GM18526 (cell line): ENCODE data around the gene PHACTR1.

Experiments
- POLR2A ChIP-seq: IDR thresholded peaks from 3 replicates; pipeline ENCODE4 v1.6.1; 2011; ENCODE audit not compliant: insufficient read length; ENCODE audit errors: extremely low read depth

The PHACTR1 gene

DNA sequence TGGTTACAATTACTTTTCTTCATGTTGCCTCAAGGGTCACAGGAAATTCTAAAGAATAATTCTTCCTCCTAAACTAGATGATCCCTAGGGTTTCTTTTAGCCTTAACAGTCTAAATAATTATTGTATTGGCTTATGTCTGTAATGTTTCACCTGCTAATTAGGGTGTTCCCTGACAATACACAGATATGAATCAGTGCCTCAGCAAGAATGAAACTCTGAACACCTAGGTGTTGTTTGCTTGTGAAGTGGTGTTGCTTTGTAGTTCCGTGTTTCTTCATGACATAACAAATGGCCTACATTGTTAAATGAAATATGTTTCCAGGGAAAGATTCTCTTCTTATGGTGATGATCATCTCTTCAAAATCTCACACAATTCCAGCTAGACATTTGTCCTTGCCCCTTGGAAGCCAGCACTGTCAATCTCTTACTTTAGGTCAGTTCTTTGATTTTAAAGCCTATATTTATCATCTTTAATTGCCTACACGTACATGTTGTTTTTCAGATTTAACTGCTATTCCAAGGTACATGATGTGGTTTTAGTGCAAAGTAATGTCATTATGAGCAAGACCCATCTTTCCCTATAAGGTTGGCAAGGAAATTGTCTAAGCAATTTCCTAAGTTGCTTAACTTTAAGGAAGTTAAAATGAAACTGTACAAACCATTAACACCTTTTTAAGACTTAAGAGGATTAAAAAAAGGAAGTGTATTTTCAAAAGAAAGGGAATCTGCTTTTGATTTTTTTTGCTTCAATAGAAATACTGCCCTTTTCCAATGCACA is 499.9 kb downstream of the PHACTR1 start:
- no peak for TF ChIP-seq POLR2A

GRCh38 chr6:13217206-13217905 is 500.8 kb downstream of the PHACTR1 start:
- no peak for TF ChIP-seq POLR2A

DNA sequence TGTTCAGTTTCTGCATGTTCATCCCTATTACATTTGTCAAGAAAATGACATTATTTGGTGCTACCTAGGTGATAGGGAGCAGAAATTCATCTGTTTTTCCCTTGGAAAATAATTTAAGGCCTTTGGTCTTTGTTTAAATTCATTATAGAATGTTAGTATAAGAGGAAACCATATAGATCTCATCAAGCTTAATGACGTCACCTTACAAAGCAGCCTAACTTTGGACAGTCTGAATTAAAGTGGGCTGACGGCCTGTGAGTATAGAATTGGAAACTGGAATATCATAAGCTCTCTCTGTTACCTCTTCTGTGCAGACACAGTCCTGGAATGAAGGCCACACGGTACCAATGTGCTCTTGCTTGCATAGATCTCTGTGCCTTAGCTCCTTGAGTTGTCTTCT is 503.7 kb downstream of the PHACTR1 start:
- TF ChIP-seq POLR2A: no peak

- no peak for TF ChIP-seq POLR2A
Measured at GRCh38 chr6:13222048-13222447, 505.5 kb downstream of the PHACTR1 start.

- TF ChIP-seq POLR2A: no peak
Measured at GRCh38 chr6:13226071-13226470, 509.5 kb downstream of the PHACTR1 start.

- no peak for TF ChIP-seq POLR2A
Measured at GRCh38 chr6:13228264-13229204, 512.0 kb downstream of the PHACTR1 start.

DNA sequence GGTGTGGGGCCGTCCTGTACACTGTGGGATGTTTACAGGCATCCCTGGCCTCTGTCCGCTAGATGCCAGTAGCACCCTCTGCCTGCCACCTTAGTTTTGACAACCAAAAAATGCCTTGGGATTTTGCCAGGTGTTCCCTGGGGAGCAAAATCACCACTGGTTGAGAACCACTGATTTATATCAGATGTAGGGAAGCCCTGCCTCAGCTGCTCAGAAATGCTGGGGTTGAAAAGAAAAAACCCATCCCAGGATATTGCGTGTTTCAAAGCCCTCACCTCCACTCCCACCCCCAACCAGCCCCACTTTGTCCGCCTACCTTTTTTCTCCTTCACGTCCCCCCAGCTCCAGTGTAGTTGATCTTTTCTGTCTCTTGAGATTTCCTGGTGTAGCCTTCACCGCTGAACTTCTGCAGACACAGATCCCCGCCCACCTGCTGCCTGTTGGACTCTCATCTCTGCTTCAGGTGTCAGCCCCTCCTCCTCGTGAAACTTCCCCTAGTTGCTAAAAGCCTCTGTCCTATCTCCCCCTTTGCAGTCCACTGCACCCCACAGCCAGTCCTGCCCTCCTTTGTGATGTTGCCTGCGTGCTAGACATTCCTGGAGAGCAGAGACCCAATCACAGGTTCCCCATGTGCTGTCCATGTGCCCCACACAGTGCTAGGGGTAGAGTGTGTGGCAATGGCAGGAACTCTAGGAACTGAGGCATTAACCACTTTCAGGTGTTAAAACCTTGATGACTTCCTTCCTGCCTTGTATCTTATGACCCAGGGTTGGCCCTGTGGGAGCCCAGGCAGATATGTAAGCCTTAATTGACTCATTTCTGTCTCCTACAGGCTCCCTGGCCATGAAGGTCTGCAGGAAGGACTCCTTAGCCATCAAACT is 512.9 kb downstream of the PHACTR1 start:
- no peak for TF ChIP-seq POLR2A

DNA sequence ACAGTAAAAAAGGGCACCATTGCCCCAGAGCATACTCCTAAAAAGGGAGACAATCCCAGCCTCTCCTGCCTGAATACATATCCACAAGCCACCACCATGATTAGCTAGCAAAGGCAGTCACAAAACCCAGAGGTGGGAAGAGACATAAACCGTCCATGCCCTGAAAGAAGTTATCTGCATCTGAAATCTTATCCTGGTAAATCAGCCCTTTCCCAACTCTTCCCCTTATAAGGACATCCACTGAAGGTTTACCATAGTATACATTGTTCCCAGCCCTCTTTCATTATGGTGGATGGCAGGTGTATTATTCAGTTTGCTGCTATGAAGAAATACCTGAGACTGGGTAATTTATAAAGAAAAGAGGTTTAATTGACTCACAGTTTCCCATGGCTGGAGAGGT is 516.5 kb downstream of the PHACTR1 start:
- no peak for TF ChIP-seq POLR2A

GRCh38 chr6:13234130-13234529 is 517.6 kb downstream of the PHACTR1 start:
- no peak for TF ChIP-seq POLR2A

- no peak for TF ChIP-seq POLR2A
Measured at GRCh38 chr6:13235339-13235738, 518.8 kb downstream of the PHACTR1 start.

DNA sequence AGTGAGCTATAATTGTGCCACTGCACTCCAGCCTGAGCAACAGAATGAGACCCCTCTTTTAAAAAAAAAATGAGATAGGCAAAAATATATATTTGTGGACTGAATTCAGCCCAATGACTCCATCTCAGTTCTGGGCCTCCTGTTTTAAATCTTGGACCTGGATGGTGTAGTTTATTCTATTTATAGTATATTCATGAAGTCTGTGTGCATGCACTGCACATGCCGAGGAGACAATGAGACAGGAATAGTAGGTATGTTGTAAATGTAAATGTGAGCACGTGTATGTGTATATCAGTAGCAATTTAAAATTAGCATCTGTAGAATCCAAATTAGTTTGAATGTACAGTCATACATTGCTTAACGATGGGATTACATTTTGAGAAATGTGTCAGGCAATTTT is 520.8 kb downstream of the PHACTR1 start:
- TF ChIP-seq POLR2A: no peak

GRCh38 chr6:13238017-13238416 is 521.5 kb downstream of the PHACTR1 start:
- no peak for TF ChIP-seq POLR2A

DNA sequence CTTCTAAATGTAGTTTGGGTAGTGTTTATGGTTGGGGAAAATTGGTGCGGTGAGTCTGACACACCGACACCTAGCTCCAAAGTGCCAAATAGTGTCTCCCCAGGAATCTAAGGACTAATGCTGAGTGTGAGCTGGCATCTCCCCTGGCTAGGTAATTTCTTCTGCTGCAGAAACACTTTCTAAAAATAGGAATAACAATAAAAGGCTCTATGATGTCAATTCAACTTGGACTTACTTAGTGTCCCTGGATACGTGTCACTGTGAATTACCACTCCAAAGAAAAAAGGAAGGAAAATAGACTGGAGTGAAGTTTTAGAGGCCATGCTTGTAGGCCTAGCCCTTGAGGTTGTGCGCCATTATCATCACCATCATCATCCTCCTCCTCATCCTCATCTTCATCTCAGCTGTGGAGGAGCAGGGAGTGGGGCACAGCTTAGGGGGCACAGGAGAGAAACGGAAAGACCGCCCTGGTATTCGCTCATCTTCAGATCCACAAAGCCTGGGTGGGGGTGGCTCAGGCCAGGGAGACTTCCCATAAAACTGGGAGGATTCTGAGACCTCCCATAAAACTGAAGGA is 522.2 kb downstream of the PHACTR1 start:
- no peak for TF ChIP-seq POLR2A
